Psoas muscle (tissue), 8 donors: ENCODE data around the gene C9orf43. TPM values are rescaled to one million over a fixed set of nuclear protein-coding genes. Genes with fewer than 3 reads are reported as not detected.
"Not testable (repeated sequence)": the region's sequence is repeated elsewhere in the genome, so short reads cannot be mapped to it uniquely, and the experiment has no call there.

Experiments used
- ATAC-seq, 4 donors: fragments of 200-7000 bp; cut with Tn5 transposase; one replicate each; pipeline ENCODE4 v1.9.1; 2020; ENCODE audit warnings: moderate library complexity in 3 of 4, mild to moderate bottlenecking in 2 of 4
- DNase-seq, 2 donors: peaks; one replicate each; pipeline ENCODE4 v3.0.0-alpha.2; 2020
- H3K27ac ChIP-seq: fragments of 200-600 bp; one replicate; pipeline ENCODE4 v1.8.0; 2022
- H3K27me3 ChIP-seq, 3 donors: fragments of 200-600 bp in 1 of 3; one replicate each; pipeline versions ENCODE4 v1.6.1 to v1.8.0; 2013 to 2022; ENCODE audit warnings: low read length in 2 of 3, mild to moderate bottlenecking in 2 of 3, moderate library complexity in 1 of 3; ENCODE audit not compliant: insufficient read depth in 3 of 3
- H3K36me3 ChIP-seq, 2 donors: fragments of 200-600 bp in 1 of 2; one replicate each; pipeline versions ENCODE4 v1.6.1 to v1.8.0; 2013 to 2022; ENCODE audit warnings: low read depth in 1 of 2, mild to moderate bottlenecking in 1 of 2, moderate library complexity in 1 of 2; ENCODE audit not compliant: insufficient read depth in 1 of 2
- H3K4me1 ChIP-seq: fragments of 200-600 bp; one replicate; pipeline ENCODE4 v1.8.0; 2022
- H3K4me3 ChIP-seq: fragments of 200-600 bp; one replicate; pipeline ENCODE4 v1.8.0; 2022; ENCODE audit warnings: mild to moderate bottlenecking
- H3K9me3 ChIP-seq: fragments of 200-600 bp; one replicate; pipeline ENCODE4 v1.8.0; 2022
- WGBS, 3 donors: extraction: QIAGEN DNeasy Blood & Tissue Kit; methylation state at CpG; one replicate each; pipeline versions ENCODE4 v1.1.6 to v1.1.7; 2013; 5-methylcytosine and 5-hydroxymethylcytosine counted together
- intact Hi-C, 2 donors: fragments of 100-400 bp; cut with DNase I; formaldehyde crosslinking; loops; one replicate each; pipeline versions ENCODE4 v1.11.0 to v1.14.2; 2022
- polyA plus RNA-seq, 3 donors: library from polyadenylated mRNA; stranded (reverse); fragments of 200-250 nt; gene quantifications; one replicate each; pipeline ENCODE4 v1.2.3, GENCODE V29; 2013
- total RNA-seq, 4 donors: library from RNA; stranded (reverse); fragmentation: NEBNext Ultra II Directional in 2 of 4; extraction: Animal tissue kit (Norgen Biotek cat#: 25700) in 2 of 4; gene quantifications; one replicate each; pipeline versions ENCODE4 v1.2.1 to v1.2.4, GENCODE V29; 2021 to 2023
- TF ChIP-seq, protein P1 (sequence below): fragments of 200-600 bp; IDR thresholded peaks from one replicate; pipeline ENCODE4 v1.8.0; 2022; ENCODE audit warnings: antibody characterized with exemption
- donor health status: healthy with polysubstance abuse.
- donor health status: DM: no; HTN: no; CAD: no; lungs with moderate emphysema.
- donor health status: Bipolar disorder and iron deficiency.
- donor health status: healthy.
- donor health status: DM: yes; HTN: yes; CAD: no.
- donor health status: DM: no; HTN: no; CAD: no.
- donor health status: DM: no; HTN: no; CAD: no.
- donor health status: DM: yes; HTN: yes; CAD: no.

C9orf43 gene
- total and polyA plus RNA-seq, 7 donors = 0.07 to 0.79 (median 0.73) TPM; not detected in 4

DNA sequence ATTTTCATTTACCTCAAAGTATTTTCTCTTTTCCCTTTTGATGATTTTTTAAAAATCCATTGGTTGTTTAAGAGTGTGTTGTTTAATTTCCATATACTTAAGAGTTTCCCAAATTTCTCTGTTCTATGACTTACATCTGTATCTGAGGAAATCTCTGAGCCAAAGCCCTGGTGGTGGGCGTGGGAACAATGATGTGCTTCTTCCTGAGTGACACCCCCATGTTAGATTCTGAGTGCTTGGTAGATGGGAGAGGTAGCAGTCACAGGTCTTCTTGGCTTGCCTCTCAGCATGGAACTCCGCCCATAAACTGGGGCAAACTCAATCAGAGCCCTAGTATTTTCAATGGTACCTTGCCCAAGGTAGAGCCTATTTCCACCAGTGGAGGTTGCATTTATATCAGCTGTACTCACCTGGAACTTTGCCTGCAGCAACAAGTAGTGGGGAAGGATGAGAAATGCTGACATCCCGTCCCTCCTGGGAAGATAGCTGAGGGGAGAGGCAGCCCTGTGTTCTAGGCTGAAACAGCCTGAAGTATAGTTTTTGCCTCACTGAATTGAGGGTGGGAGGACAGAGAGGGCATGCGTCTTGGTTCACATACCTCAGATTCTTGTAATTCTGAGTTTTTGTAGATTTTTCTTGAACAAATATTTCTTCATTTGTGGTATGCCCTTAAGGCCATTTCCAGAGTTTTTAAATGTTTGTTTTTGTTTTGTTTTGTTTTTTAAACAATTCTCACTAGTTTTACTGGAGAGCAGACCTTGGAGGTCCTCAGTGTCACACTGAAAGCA is 26.4 kb downstream of the C9orf43 start:
- no peaks in the 10 kb centered on the region for H3K9me3 ChIP-seq
- intact Hi-C loops = no loop called here
- no peaks in the 10 kb centered on the region for H3K36me3 ChIP-seq
- H3K27ac ChIP-seq = no peak overlapping the region
- WGBS, 3 donors = 76 to 77% (median 77%) methylated on average over 4 of the region's 4 CpGs
- no peak for DNase-seq
- no peaks in the 10 kb centered on the region for H3K27me3 ChIP-seq
- TF ChIP-seq, protein P1, sequence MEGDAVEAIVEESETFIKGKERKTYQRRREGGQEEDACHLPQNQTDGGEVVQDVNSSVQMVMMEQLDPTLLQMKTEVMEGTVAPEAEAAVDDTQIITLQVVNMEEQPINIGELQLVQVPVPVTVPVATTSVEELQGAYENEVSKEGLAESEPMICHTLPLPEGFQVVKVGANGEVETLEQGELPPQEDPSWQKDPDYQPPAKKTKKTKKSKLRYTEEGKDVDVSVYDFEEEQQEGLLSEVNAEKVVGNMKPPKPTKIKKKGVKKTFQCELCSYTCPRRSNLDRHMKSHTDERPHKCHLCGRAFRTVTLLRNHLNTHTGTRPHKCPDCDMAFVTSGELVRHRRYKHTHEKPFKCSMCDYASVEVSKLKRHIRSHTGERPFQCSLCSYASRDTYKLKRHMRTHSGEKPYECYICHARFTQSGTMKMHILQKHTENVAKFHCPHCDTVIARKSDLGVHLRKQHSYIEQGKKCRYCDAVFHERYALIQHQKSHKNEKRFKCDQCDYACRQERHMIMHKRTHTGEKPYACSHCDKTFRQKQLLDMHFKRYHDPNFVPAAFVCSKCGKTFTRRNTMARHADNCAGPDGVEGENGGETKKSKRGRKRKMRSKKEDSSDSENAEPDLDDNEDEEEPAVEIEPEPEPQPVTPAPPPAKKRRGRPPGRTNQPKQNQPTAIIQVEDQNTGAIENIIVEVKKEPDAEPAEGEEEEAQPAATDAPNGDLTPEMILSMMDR = no peak
- no peak for ATAC-seq
- no peak overlapping the region for H3K4me3 ChIP-seq
- no peaks in the 10 kb centered on the region for H3K4me1 ChIP-seq

DNA sequence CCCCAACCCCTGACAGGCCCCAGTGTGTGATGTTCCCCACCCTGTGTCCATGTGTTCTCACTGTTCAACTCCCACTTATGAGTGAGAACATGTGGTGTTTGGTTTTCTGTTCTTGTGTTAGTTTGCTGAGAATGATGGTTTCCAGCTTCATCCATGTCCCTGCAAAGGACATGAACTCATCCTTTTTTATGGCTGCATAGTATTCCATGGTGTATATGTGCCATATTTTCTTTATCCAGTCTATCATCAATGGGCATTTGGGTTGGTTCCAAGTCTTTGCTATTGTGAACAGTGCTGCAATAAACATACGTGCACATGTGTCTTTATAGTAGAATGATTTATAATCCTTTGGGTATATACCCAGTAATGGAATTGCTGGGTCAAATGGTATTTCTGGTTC is 27.2 kb downstream of the C9orf43 start:
- H3K9me3 ChIP-seq, ATAC-seq, H3K36me3 ChIP-seq, intact Hi-C loops, H3K27ac ChIP-seq, H3K27me3 ChIP-seq, DNase-seq, H3K4me3 ChIP-seq, H3K4me1 ChIP-seq: not testable (repeated sequence)
- WGBS, 3 donors = 89 to 94% (median 91%) methylated on average over 1 of the region's 1 CpG

DNA sequence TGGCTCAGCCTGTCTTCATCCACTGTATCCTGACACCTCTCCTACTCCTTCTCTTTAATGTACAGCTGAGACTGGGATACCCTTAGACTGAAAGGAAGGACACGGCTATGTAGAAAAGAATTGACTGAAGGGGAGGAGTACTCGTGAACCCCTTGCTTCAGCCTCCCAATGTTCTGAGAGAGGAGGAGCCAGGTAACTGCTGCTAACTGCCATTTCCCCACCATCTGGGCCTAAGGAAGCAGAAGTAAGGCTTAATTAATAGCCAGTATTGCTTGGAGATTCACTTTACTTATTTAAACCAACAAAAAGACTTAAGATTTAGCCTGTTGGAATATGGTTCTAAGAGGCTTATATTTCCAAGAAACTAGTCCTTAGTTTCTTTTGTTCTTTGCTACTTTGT is 34.2 kb downstream of the C9orf43 start:
- WGBS, 3 donors = 83 to 91% (median 88%) methylated on average over 2 of the region's 2 CpGs
- Histone ChIP-seq H3K4me3 (no peak overlapping the region), H3K27me3 (no peaks in the 10 kb centered on the region), H3K4me1 (no peaks in the 10 kb centered on the region), H3K27ac (no peak overlapping the region), H3K36me3 (no peaks in the 10 kb centered on the region), H3K9me3 (no peaks in the 10 kb centered on the region)
- DNase-seq = no peak
- no peak for ATAC-seq
- TF ChIP-seq, protein P1 = no peak
- intact Hi-C loops = loop anchor here (2.0 kb wide), 2 partner anchors 144 to 214 kb away; no protein-coding TSS in a partner anchor

DNA sequence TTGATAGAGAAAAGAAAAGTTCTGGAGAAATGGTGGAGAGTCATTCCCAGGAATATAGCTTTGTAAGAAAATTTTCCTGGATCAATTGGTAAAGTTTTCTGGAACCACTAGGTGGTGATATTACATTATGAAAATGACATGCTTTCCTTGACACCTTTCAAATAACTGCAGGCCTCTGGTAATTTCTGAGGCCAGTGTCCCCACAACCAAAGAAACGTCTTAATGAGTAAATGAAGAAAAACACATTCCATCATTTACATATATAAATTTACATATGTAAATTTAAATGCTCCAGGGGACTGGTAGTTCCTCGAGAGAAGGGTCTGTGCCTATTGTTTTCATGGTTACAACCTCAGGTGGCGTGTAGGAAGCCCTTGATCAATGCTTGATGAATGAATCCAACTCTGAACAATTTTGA is 35.8 kb downstream of the C9orf43 start:
- intact Hi-C loops = loop anchor here (2.0 kb wide), 2 partner anchors 140 to 208 kb away; no protein-coding TSS in a partner anchor
- DNase-seq (no peak), ATAC-seq (peak; percentile 48 to 89 (median 70))
- H3K4me1 ChIP-seq = no peaks in the 10 kb centered on the region
- no peak overlapping the region for H3K4me3 ChIP-seq
- H3K27me3 ChIP-seq = no peaks in the 10 kb centered on the region
- no peaks in the 10 kb centered on the region for H3K9me3 ChIP-seq
- no peak overlapping the region for H3K27ac ChIP-seq
- TF ChIP-seq, protein P1 = peak; percentile 72
- 55 to 58% (median 56%) methylated on average over 3 of the region's 3 CpGs for WGBS, 3 donors
- no peaks in the 10 kb centered on the region for H3K36me3 ChIP-seq

DNA sequence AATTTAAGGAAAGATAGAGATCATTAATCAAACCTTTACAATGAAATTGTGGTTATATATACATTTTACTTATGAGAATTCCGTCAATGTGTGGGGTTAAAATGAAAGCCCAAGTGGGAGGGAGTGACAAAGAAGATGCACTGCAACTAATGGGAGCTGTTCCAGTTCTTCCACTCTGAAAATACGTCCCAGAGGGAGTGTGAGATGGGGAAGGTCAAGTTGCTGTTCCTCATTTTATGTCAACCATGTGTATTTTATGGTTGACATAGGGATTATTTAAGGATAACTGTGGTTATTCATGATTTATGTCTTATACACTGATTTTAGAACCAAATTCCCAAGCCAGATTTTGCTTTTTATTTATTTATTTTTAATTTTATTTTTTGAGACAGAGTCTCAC is 38.8 kb downstream of the C9orf43 start:
- DNase-seq (no peak), ATAC-seq (no peak)
- no peaks in the 10 kb centered on the region for H3K9me3 ChIP-seq
- no peaks in the 10 kb centered on the region for H3K36me3 ChIP-seq
- intact Hi-C loops = no loop called here
- TF ChIP-seq, protein P1 = no peak
- whole genome bisulfite sequencing, 3 donors = 59 to 78% (median 77%) methylated on average over 2 of the region's 2 CpGs
- no peak overlapping the region for H3K27ac ChIP-seq
- no peaks in the 10 kb centered on the region for H3K4me1 ChIP-seq
- no peaks in the 10 kb centered on the region for H3K27me3 ChIP-seq
- H3K4me3 ChIP-seq = no peak overlapping the region
